AG08395 (cell line): ENCODE measurements around the gene LYPD1.
"Not testable (repeated sequence)": the region's sequence is repeated elsewhere in the genome, so short reads cannot be mapped to it uniquely, and the experiment has no call there.

Source experiments
- DNase-seq: peaks from one replicate; pipeline ENCODE4 v3.0.0; 2012; ENCODE audit warnings: mixed read lengths, low spot score

Gene LYPD1

GRCh38 chr2:132669908-132670495 lies at the start of gene LYPD1:
Gene LYPD1 (minus strand): TSS chr2:132670205. CDS start chr2:132669932, 273 bp downstream.
- no peak for DNase-seq

DNA sequence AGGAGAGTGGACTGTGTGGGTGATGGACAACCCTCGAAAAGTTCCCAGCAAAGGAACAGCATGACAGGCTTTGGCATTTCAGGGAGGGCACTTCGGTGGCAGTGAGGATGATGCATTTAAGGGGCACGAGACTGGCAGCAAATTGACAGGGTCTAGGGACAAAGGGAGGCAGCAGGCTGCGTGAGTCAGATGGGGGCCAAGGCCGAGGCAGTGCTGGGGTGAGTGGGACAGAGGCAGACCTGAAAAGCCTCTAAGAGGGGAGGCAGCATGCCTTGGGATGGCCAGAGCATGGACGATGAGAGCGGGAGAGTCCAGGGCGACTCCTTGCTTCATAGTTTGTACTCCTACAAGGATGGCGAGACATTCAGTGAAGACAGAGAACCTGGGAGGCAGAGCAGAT lies 49.5 kb upstream of the LYPD1 start:
- no peak for DNase-seq

DNA sequence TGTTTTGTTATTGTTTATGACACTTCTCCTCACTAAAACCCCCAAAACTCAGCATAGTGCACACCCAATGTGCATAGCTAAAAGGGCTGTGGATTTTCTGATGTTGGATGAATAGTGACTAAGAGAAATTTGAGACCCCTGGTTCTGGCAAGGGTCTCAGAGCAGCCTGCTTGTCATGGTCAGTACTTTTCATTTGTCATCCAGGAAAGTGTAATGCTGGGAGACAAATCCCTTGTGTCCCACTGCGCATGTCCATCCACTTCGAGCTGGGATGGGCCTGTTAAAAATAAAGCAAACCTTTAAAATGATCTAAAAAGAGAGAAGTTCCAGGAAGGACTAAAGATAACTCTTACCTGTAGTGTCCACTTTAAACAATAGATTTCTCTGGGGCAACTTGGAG lies 46.9 kb upstream of the LYPD1 start:
- no peak for DNase-seq

DNA sequence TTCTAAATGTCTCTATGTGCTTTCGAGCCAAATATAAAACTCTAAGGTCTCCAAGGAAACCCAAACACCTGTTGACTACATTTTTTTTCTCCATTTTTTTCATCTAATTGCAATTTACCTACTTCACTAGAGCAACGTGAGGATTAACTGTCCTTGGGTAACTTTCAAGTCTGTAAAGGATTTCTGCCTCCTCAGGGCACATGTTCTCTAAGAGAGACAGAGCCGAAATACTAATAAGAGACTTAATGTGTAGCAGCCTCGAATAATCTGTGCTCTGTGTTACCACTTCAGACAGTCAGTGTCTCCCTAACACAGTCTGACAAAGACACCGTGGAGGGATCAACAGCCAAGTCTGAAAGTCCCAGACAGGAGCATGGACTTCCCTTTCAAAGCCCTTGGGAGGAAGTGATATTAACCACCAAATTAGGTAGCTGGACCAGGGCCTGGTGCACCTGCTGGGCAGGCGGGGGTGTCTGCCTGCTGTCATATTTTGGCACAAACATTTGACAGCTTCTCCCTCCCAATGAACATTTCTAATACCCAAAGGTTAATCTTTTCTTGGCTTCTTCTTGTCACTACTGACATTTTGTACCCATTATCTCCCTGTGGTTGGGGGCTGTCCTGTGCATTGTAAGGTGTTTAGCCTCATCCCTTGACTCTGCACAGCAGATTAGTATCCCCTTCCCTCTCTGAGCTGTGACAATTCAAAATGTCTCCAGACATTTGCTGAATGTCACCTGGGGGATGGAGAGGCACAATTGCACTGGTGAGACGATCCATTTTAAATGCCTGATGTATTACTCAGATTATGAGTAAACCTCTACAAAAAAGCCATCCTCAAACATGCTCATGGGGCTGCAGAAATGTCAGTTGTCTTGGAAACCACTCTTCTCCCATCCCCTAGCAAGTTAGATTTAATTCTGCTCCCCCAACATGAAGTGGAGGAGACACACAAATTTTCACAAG lies 45.7 kb upstream of the LYPD1 start:
- peak; percentile 8 for DNase-seq

DNA sequence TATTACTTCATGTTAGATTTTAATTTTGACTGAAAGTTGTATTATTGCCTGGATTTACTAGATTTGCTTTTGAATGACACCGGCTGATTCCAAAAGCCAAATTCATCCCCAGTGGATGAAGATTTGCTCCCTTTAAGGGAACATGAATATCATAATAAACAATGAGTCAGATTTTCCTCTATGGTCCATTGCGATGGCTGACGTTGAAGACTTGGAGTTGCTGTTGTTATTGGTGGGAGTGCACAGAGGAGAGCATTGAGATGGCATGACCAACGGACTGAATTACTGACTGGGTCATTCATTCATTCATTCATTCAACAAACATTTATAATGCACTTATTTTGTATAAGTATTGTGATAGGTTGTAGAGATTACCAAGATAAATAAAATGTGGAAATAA lies 33.4 kb upstream of the LYPD1 start:
- DNase-seq: no peak

- peak; percentile 53 for DNase-seq
Measured at GRCh38 chr2:132701810-132702209, 31.8 kb upstream of the LYPD1 start.

DNA sequence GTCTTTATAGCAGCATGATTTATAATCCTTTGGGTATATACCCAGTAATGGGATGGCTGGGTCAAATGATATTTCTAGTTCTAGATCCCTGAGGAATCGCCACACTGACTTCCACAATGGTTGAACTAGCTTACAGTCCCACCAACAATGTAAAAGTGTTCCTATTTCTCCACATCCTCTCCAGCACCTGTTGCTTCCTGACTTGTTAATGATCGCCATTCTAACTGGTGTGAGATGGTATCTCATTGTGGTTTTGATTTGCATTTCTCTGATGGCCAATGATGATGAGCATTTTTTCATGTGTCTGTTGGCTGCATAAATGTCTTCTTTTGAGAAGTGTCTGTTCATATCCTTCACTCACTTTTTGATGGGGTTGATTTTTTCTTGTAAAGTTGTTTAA lies 29.8 kb upstream of the LYPD1 start:
- not testable (repeated sequence) for DNase-seq

DNA sequence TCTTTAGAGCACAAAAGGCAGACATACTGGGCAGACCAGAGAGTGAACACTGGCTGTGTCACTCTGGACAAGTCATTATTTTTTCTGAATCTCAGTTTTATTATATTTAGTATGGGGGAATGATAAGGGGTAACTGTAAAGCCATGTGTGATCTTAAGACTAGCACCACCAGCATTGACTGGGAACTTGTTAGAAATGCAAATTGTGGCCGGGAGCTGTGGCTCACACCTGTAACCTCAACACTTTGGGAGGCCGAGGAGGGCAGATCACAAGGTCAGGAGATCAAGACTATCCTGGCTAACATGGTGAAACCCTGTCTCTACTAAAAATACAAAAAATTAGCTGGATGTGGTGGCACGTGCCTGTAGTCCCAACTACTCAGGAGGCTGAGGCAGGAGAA lies 28.3 kb upstream of the LYPD1 start:
- not testable (repeated sequence) for DNase-seq

DNA sequence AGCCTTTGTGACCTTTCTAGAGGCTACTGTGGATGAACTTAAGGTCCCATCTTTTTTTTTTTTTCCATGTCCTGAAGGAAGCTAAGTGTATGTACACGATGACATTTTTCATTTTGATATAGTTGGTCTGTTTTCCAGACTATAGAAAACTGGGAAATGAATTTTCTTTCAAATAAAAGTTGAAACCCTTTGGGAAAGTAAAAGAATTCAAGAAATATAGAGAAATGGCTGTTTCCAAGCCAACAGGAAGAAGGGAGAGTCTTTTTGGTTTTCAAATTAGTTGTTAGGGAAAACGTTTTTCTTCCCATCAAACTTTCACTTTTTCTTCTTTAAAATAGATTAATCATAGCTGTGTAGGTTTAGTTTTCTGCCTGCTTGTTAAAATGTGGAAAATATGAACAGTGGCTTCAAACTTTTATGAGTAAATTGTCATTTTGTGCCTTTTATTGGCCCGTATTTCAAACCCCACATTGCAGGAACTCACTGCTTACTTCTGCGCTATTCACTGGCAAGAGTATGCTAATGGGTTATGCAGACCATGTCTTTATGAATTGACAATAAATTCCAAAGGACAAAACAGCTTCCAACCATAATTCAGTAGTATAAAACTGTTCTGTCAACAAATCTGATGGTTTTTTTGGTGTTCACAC lies 27.7 kb upstream of the LYPD1 start:
- DNase-seq: no peak

- no peak for DNase-seq
Measured at GRCh38 chr2:132692816-132693215, 22.8 kb upstream of the LYPD1 start.

GRCh38 chr2:132691556-132691955 lies 21.6 kb upstream of the LYPD1 start:
- DNase-seq: no peak

DNA sequence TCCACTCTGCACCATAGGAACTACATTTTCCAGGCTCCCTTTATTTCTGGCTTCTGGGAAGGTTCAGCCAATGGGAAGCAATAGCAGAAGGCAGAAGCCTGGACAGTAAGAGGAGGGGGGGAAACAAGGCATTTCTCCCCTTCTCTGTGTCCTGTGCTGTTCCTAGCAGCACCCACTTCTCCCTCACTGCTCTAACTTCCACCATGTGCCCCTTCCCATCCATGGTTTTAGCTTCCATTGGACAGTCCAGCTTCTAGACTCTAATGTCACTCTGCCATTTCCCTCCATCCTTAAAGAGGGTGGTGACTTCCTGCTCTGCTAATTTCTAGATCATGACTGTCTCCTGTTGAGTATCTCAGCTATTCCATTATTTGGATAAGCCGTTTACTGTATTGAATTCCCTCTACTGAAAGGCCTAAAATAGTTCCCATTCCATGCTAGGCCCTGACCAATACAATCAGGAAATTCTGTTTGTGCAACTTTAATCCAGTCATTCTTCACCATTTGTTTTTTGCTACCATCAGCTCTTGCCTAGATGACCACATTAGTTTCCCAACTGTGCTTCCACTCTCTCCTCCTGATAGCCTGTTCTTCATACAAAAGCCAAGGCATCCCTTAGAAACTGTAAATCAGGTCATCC lies 20.8 kb upstream of the LYPD1 start:
- DNase-seq: no peak

GRCh38 chr2:132681766-132682165 lies 11.8 kb upstream of the LYPD1 start:
- no peak for DNase-seq

- no peak for DNase-seq
Measured at GRCh38 chr2:132680544-132680943, 10.5 kb upstream of the LYPD1 start.

GRCh38 chr2:132678483-132678882 lies 8.5 kb upstream of the LYPD1 start:
- no peak for DNase-seq

DNA sequence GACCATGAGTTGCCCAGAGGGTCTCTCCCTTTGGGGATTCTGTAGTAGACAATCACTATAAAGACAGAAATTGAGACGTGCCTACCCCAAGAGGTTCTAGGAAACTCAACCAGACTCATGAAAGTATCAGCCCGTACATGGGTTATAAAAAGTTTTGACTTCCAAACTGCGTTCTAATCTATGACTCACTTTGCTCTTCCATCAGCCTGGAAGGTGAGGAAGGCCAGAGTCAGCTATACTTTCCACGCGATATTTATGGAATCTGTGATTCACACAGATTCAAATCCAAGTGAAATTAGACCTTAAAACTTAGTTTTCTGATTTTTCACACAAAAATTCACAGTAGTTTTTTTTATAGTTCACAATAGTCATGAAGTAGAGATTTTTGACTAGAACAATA lies 7.7 kb upstream of the LYPD1 start:
- no peak for DNase-seq

- no peak for DNase-seq
Measured at GRCh38 chr2:132676999-132677398, 7.0 kb upstream of the LYPD1 start.

GRCh38 chr2:132671151-132671835 lies 1.3 kb upstream of the LYPD1 start:
- DNase-seq: peak; percentile 47

GRCh38 chr2:132670496-132671150 lies 618 bp upstream of the LYPD1 start:
- no peak for DNase-seq

- no peak for DNase-seq
Measured at GRCh38 chr2:132668987-132669907, 758 bp downstream of the LYPD1 start.
